ENCODE results near the gene DAZL.
"Not testable (repeated sequence)": the region's sequence is repeated elsewhere in the genome, so short reads cannot be mapped to it uniquely, and the experiment has no call there.

The DAZL gene, protein sequence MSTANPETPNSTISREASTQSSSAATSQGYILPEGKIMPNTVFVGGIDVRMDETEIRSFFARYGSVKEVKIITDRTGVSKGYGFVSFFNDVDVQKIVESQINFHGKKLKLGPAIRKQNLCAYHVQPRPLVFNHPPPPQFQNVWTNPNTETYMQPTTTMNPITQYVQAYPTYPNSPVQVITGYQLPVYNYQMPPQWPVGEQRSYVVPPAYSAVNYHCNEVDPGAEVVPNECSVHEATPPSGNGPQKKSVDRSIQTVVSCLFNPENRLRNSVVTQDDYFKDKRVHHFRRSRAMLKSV

DNA sequence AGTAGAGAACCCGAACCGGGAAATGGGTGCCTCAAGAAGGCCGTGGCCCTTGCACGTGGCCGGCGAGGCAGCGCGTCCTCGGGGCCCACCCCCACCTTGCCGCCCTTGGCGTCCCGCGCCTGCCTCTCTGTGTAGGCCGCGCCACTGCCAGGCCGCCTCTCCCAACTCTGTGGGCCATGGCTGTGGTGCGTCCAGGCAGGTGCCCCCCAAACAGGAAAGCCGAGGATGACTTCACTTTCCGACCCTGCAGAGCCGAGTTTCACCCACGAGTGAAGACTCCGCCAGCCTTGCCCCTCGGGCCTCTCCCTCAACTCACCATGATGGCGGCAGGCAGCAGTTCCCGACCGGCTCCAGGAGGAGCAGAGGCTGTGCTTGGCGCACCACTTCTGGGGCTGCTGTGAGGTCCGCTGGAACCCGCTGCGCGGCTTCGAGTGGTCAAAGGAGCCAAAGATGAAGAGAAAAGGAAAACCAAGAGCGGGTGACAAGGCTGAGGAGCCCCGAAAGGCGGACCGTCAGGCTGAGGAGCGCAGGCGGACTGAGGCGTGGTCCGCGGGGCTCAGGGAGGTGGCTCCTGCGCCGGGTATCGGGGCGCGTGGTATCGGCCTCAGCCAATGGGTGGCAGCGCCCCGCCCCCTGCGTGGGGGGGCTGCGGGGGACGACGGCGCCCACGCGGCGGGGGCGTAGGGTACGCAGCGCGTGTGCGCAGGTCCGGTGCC lies at the start of gene DAZL:
DAZL (minus strand) TSS at position 537 of the 716 bp plus-strand sequence; CDS start at position 319, 218 bp downstream.
- DNase-seq: no peak

DNA sequence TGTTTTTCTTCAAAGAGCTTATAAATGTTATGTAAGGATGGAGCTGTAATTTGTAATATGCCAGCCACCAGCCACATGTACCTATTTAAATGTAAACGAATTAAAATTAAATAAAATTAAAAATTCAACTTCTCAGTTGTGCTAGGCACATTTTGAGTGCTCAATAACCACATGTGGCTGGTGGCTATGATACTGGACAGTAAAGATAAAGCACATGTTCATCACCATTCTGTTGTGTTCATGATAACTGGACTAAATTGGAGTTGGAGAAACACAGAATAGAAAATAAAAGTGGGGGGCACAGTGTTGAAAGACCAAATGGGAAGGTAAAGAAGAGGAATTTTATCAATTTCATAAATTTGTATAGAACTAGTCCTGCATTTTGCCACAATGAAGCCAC lies 49.8 kb upstream of the DAZL start:
- no peak for DNase-seq

DNA sequence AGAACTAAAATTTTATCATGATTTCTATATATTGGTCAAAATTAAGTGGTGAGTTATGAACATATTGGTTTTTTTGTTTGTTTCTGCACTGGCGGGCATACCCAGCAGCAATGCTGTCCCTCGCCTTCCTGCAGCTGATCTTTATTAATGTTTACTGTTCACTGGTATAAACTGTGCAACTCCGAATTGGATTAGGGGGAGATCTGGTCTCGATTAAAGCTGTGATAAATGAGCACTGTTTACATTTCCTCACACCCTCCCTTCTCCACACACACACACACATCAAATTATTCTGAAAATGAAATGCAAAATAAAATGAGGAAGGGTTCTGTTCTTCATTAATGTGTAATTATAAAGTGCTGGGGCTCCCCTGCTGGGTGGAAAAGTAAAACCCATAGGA lies 48.5 kb upstream of the DAZL start:
- no peak for DNase-seq

DNA sequence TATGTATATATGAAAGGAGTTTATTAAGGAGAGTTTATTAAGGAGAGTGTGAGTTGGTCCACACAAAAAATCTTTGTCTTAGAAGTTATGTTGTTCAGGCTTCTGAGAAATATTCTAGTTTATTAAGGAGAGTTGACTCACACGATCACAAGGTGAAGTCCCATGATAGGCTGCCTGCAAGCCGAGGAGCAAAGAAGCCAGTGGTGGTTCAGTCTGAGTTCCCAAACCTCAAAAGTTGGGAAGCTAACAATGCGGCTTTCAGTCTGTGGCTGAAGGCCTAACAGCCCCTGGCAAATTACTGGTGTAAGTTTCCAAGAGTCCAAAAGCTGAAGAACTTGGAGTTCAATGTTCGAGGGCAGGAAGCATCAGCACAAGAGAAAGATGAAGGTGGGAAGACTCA lies 42.4 kb upstream of the DAZL start:
- DNase-seq: no peak

DNA sequence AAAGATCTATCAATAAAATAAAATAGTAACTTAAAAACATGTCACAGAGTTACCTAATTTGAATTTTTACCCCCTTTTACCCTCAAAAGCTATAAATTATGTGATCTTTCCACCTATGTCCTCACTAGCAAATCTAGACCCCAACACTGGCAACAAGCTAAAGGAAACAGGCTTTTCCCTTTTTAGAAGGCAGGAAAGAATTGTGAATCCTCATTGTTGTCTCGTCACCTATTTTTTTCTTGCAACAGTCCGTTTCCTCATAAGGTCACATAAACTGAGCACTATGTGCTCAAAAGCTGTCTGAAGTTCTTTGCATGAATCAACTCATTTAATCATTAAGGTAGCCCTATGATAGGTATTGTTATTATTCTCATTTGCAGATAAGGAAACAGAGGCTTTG lies 34.6 kb upstream of the DAZL start:
- no peak for DNase-seq

DNA sequence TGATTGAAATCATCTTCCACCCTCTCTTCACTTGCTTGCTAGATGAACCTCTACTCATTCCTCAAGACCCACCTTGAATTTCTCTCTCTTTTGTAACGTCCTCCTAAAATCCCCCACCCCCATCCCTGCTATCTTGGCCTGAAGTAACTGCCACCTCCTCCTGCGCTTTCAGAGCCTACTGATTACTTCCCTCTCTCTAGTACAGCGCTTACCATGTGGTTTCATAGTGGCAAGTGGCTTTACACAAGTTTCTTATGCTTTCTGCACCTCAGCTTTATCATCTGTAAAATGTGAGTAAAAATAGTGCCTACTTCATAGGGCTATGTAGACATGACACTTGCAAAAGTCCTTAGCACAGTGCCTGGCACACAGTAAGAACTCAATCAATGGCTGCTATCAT lies 28.7 kb upstream of the DAZL start:
- DNase-seq: no peak

DNA sequence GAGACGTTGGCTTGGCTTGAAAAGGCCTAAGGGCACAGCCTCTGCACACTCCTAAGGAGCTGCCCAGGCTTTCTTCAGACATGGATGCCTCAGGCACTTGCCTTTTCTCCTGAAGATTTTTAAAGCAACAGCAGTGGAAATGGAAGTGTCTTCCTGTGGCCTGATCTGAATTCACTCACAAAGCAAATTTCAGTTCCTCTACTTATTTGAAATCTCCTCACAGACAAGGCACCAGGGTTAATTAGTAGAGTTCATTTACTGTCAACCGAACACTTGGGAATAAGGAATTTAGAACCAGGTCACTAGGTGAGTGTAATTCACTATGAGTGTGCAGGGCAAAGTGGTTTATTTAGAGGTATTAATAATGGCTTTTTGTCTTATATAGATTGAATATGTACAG lies 27.2 kb upstream of the DAZL start:
- no peak for DNase-seq

DNA sequence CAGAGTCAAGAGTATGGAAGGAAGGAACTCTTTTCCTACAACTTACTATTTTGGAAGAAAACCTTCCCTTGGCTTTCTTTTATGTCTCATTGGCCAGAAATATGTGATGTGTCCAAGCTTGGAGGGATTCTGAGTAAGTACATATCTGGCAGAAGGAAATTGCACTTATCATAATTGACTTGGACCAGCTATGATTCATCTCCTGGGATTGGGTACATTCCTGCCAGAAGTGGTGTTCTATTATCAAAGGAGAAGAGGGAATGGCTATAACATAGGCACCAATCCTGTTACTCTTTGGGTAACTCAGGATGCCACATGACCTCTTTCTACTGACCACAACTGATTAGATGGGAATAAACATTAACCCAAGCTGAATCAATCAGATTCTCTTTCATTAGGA lies 13.5 kb upstream of the DAZL start:
- DNase-seq: no peak

DNA sequence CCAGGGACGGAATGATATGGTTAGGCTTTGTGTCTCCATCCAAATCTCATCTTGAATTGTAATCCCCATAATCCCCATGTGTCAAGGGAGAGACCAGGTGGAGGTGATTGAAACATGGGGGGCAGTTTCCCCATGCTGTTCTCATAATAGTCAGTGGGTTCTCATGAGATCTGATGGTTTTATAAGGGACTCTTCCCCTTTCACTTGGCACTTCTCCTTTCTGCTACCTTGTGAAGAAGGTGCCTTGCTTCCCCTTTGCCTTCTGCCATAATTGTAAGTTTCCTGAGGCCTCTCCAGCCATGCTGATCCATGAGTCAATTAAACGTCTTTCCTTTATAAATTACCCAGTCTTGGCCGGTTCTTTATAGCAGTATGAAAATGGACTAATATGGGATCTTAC lies 11.9 kb upstream of the DAZL start:
- DNase-seq: not testable (repeated sequence)

DNA sequence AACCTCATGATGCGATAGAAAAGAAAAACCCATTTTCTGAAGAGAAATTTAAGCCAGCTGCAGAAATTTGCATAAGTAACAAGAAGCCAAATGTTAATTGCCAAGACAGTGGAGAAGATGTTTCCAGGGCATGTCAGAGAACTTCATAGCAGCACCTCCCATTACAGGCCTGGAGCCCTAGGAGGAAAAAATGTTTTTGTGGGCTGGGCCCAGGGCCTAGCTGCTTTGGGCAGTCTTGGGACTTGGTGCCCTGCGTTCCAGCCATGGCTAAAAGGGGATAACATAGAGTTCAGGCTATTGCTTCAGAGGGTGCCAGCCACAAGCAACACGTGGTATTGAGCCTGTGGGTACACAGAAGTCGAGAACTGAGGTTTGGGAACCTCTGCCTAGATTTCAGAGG lies 10.9 kb upstream of the DAZL start:
- no peak for DNase-seq

DNA sequence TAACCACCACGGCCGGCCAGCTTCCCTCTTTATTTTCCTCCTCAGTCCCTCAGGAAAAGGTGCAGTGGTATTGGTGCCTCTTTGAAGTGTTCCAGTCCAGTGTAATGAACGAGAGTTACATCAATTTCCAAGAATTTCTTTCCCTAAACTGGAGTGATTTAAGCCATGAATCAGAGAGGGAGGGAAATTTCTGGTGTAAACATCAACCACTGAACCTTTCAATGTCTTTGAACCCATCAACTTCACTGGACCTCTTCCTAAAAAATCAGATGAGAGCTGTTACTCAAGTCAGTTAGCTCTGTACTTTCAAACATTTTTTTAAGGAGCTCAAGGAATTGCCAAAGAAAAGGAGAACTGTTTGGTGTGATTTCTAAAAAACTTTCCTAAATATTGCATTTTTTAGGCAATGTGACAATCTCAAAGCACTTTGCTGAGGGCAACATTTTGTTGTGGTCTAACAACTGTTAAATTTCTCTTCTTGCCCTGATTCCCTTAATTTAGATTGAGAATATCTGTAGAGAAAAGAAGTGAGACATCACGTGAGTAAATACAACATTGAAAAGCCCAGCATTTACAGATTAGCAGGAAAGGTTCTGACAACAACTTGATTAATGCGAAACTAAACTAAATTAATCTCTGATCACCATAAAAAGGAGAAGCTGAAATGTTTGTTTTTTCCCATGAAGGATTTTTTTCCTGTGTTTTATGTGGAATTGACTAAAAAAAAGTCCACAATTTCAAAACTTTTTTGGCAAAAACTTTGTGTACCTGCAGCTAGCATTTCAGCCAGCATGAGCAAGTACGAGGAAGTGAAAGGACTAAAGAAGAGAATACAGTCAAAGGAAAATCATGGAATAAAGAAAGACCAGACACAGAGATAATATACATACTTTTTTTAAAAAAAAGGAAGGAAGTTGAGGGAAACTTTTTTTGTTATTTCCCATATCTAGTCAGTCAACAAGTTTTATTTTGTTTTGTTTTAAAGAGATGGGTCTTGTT lies 9.1 kb upstream of the DAZL start:
- DNase-seq: no peak

DNA sequence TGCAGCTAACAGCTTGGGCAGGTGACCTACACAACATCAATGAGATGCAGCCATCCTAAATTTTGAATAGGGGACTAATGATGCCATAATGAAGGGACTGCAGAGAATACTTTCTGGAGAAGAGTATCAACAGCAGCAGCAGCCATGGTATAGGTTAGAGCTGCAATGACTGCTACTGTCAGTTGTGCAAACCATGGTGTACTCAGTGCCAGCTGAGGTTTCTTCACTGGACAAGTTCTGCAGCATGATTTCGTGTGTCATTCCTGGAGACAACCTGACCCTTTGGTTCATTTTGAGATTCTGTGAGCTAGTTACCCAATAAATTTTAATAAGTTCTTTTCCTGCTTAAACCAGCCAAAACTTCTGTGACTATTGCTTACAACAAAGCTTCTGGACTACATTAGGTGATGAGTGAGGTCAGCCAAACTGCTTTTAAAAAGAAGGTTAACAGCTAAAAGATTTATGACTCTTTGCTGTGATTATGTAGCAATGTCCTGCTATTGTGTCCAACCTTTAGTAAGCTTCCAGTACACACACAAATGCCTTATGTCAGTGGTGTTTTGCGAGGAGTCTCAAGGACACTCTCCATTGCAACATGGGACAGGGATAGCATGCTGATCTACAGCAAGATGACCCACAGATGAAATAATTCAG lies 4.8 kb upstream of the DAZL start:
- no peak for DNase-seq

DNA sequence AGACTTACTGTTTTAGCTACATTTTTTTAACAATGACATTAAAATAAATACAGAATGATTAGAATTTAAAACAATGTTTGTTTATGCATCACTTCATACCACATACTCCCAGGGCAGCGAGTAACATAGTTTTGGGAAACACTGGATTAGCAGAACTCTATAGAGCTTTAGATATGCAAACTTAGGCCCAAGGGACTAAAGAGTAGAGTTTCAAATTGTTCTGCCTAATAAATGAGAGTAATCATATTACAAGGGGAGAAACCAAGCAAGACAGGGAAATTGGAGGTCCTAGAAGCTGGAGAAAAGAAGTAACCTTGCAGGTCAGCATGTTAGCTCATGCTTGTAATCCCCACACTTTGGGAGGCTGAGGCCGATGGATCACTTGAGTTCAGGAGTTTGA lies 3.6 kb upstream of the DAZL start:
- DNase-seq: no peak

DNA sequence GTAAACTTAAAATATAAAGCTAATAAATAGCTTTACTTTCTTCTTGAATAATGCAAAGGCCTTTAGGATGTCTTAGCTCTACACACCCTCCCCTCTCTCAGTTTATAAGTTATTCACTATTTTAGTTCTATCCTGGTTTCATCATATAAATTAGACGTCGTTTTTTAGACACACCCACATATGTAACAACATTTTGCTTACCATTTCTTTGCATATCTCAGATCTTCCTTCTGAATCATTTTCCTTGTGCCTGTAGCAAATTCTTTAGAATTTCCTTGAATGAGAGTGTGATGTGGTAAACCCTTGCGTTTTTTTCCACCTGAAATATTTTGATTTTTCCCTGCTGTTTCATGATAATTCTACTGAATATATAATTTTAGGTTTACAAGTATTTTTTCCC lies 2.5 kb upstream of the DAZL start:
- no peak for DNase-seq

DNA sequence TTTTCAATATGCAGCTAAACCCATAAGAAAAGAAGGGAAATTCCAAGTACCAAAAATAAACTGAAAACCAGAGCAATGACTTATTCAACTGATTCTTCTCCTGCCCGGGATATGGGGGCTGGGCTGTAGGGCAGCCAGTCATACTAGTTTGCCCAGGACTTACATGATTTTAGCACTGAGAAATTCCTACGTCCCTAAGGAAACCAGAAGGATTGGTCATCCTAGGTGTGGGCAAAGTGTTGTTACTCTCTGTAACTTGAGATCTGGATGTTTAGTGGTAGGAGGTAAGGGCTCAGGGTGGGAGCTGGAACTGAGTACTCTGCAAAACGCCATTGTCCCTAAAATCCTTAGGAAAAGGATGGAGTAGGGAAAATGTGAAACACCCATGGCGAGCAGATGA lies 1.2 kb upstream of the DAZL start:
- DNase-seq: no peak

DNA sequence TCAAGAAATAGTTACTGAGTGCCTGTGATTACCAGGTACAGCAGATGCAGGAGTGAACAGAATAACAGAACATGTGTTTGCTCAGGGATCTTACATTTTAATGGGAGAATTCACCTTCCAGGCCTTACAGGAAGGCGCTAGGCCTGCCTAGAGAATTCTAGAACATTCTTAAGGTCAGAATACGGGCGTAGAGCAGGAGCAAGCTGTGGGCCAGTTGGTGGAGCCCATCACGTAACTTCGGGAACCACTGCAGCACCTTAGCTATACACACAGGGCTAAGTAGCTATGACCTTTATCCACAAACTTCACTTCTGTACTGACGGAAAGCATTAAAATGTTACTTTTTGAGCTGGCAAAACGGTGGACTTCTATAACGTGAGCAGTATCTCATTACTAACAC lies 743 bp upstream of the DAZL start:
- DNase-seq: no peak

DNA sequence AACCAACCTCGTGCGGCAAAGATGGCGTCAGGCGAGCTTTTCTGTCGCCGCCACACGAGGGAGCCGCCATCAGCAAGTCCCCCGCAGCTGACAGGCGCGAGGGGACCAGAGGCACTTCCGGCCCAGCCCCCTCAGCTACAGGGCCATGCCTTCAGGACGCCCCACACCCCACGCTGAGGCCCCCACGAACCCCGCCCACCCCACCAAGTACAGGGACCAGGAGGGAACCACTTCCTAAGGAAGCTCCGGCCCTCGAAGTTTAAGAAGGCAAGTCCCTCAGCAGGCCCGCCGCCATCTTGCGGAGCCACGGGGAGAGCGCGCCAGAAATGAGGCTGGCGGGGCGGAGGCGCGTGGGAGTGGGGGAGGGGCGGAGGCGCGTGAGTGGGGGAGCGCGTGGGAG lies 790 bp downstream of the DAZL start:
- no peak for DNase-seq

DNA sequence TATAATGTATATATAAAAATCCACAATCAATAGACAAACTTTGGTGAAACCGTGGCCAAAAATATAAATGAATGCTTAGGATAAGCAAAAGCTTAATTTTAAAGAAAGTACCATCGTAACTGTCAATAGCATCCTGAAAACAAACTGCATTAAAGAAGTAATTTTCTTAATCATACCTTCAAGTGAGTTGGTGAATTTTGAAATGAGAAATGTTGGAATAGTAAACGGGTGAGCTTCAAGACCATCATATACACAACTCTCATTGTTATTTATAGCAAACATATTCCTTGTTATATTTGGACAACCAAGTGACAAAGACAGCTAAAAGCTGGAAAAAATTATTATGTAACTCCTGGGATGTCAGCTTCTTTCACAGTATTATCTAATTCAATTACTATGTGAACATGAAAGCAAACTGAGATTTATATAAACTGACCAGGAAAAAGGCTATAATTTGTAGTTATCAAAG lies 3.7 kb downstream of the DAZL start:
- no peak for DNase-seq

DNA sequence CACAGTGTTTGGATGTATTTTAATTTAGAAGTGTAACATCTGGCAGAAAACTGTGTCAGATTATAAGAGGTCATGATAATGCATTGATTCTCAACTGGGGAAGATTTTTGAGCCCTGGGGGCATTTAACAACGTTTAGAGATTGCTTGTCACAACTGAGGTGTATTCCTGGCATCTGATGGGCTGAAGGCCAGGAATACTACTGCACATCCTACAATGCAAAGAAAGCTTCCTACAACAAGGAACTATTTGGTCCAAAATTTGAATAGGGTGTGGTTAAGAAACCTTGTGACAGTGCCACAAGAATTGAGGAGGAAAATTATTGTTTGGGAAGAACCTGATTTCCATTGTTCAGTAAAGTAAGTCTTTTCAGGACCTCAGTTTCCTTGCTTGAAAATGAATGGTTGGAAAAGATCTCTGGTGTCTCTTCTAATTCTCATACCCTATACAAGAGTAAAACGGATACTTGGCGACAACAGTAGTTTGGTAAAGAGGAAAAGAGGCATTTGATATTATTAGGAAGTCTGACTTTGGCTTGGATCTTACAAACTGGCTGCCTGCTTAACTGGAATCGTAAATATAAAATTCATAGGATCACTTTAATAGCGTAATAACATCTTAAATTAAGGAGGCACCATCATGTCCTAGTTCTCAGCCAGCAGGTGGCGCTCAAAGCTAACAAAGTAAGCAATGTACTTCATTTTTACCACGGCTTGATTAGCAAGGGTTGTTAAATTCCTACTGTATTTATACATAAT lies 4.3 kb downstream of the DAZL start:
- peak; percentile 44 for DNase-seq

DNA sequence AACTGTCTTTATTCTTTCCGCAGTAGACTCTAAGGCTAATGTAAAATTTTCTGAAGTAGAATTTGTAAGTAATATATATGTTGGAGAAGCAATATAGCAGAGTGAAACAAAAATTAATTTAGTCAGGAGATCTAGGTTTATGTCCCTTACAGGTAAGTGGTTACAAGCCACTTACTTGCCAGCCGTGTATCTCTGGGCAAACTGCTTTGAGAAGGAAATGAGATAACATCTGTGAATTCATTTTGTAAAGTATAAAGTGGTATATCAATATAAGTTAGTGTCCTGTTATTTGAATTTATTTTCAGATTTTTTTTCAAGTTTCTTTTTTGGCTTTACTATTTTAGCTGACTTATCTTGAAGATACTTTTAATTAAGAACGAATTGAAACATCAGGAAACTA lies 5.5 kb downstream of the DAZL start:
- no peak for DNase-seq

DNA sequence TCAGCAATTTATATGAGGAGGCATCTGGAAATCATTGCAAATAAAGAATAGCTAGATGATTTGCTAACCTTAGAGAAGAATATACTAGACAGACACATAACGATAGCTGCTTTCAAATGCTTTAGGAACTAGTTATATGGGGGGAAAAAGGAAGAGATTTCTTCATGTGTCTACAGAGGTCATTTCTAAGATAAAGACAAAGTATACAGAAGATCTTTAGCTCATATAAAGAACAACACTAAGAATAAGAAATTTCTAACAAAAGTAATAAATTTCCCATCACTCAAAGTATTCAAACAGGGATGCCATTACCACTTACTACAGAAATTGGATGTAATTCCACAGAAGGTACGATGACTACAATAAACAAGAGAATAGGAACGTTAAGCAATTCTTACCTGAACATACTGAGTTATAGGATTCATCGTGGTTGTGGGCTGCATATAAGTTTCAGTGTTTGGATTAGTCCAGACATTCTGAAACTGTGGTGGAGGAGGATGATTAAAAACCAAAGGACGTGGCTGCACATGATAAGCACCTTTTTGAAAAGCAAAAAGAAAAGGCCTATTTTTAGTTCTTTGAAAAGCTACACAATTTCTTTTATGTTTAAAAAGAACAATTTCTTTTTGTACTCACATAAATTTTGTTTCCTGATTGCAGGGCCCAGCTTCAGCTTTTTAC lies 8.7 kb downstream of the DAZL start:
- no peak for DNase-seq

DNA sequence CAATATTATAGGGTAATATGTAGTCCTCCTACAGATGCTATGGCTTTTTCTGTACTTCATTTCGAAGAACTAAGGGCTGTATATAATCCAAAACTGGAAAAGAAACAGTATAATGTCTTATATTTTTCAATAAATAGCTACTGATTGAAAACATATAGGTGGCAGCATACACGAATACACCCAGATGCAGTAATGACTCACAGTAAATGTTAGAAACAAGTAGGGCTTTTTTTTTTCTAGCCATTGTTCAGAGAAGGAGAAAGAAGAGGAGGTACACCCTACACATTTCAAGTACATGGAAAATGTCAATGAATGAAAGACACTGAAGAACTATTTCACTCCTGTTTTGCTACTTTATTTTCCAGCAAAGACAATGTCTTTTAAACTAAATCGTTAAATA lies 9.4 kb downstream of the DAZL start:
- no peak for DNase-seq

Measured in GDM1 (cell line).